Measurements from ENCODE around the gene RPL13A. TPM values are rescaled to one million over a fixed set of nuclear protein-coding genes. Genes with fewer than 3 reads are reported as not detected.
A peak's percentile ranks its signal among the peaks of the same experiment; 100 is the strongest.

Gene RPL13A
- total RNA-seq, 4 donors from 2014 or later, result 3,111 to 3,948 (median 3,333) TPM

- no peak for TF ChIP-seq POLR2A (IDR thresholded peaks at IDR 0.05)
- TF ChIP-seq EP300 (IDR thresholded peaks at IDR 0.05), result no peak
- TF ChIP-seq CTCF (IDR thresholded peaks at IDR 0.05), result no peak
- Histone ChIP-seq H3K9me3 (no peaks in the 10 kb centered on the region), H3K4me1 (peaks cover 0 to 13% (median under 1%) of the 10 kb centered on the region in 4 donors), H3K27ac (no peak overlapping the region), H3K4me3 (no peak overlapping the region), H3K36me3 (peaks cover 0 to 61% (median 0%) of the 10 kb centered on the region in 3 donors), H3K27me3 (no peaks in the 10 kb centered on the region)
- DNase-seq (ENCODE audit: low spot score in 2 of 2), result no peak
- 87% methylated on average over 5 of the region's 5 CpGs for WGBS, 2 donors
These were observed 51.2 kb downstream of the RPL13A start for GRCh38 chr19:49538643-49539042.

DNA sequence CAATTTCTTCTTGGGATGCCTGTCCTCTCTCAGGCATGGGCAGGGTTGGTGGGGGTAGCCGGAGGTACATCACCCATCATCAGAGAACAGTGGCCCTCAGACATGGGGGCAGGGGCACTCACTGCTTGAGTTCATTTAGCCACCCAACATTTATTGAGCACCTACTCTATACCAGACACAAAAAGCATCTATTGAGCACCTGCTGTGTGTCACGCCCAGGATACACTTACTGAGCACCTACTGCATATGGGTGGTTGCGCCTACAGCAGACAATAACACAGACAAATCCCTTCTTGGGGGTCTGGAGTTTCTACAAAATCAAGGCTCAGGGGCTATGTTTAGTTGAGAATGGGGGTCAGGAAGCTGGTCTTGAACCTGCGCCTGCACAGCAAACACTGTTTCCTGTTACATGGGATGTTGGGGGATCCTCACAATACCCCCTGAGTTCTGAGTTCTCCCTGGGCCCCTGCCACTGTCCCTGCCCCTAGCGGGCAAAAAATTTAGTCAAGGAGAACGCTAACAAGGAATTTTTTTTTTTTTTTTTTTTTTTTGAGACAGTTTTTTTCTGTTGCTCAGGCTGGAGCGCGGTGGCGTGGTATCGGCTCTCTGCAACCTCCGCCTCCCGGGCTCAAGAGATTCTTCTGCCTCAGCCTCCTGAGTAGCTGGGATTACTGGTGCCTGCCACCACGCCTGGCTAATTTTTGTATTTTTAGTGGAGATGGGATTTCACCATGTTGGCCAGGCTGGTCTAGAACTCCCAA is 52.0 kb downstream of the RPL13A start:
- H3K9me3 ChIP-seq, result no peaks in the 10 kb centered on the region
- H3K27ac ChIP-seq, result no peak overlapping the region
- no peaks in the 10 kb centered on the region for H3K27me3 ChIP-seq
- 92 to 94% methylated on average over 13 of the region's 13 CpGs for WGBS, 2 donors
- H3K4me1 ChIP-seq, result peaks cover 0 to 6% (median 0%) of the 10 kb centered on the region in 4 donors
- DNase-seq (ENCODE audit: low spot score in 2 of 2), result no peak
- TF ChIP-seq POLR2A (IDR thresholded peaks at IDR 0.05) (no peak), EP300 (IDR thresholded peaks at IDR 0.05) (no peak), CTCF (IDR thresholded peaks at IDR 0.05) (no peak)
- no peak overlapping the region for H3K4me3 ChIP-seq
- peaks cover 0 to 61% (median 0%) of the 10 kb centered on the region in 3 donors for H3K36me3 ChIP-seq

Small RNAs within 50 kb of the gene (small RNA-seq; reads per million reads assigned to genes)
- gene COX6CP7, result not detected
- gene MIR150, result 112 reads per million, percentile 96 among the genes with 10 or more reads in this experiment
- not detected for gene SNORD32A
- gene SNORD33, result not detected
- not detected for gene SNORD34
- gene SNORD35A, result not detected
- not detected for gene SNORD35B

Other genes starting within 250 kb of the RPL13A start
- 1 to 10 TPM; 2.6 to 4.6 (median 3.4) TPM for gene SLC6A16, start 162.4 kb upstream of the RPL13A start, total RNA-seq
- gene CD37, start 152.2 kb upstream of the RPL13A start, total RNA-seq, result 10 to 100 TPM in 3 of 4 donors, 1 to 10 TPM in 1; 9.8 to 18.6 (median 15.8) TPM
- 10 to 100 TPM; 17.8 to 39.0 (median 21.4) TPM for gene TEAD2, start 125.2 kb upstream of the RPL13A start, total RNA-seq
- gene DKKL1, start 123.7 kb upstream of the RPL13A start, total RNA-seq, result not detected
- not detected for gene KASH5, start 99.4 kb upstream of the RPL13A start, total RNA-seq
- gene PTH2, start 64.2 kb upstream of the RPL13A start, total RNA-seq, result not detected
- not detected for gene GFY, start 62.2 kb upstream of the RPL13A start, total RNA-seq
- gene SLC17A7, start 46.1 kb upstream of the RPL13A start, total RNA-seq, result 1 to 10 TPM; 2.4 to 7.1 (median 6.2) TPM
- gene PIH1D1, start 35.8 kb upstream of the RPL13A start, total RNA-seq, result 100 to 1,000 TPM in 3 of 4 donors, 10 to 100 TPM in 1; 85.0 to 128 (median 110) TPM
- gene ALDH16A1, start 34.4 kb upstream of the RPL13A start, total RNA-seq, result 10 to 100 TPM; 33.9 to 70.5 (median 63.5) TPM
- gene FLT3LG, start 13.4 kb upstream of the RPL13A start, total RNA-seq, result 10 to 100 TPM in 2 of 4 donors, 1 to 10 TPM in 2; 3.6 to 13.8 (median 8.4) TPM
- 1,000 to 10,000 TPM; 3,554 to 5,283 (median 4,154) TPM for gene RPS11, start 8.8 kb downstream of the RPL13A start, total RNA-seq
- gene FCGRT, start 25.1 kb downstream of the RPL13A start, total RNA-seq, result 100 to 1,000 TPM; 231 to 410 (median 298) TPM
- 100 to 1,000 TPM in 1 of 4 donors, 10 to 100 TPM in 3; 37.9 to 162 (median 49.9) TPM for gene RCN3, start 40.4 kb downstream of the RPL13A start, total RNA-seq
- 10 to 100 TPM; 43.0 to 83.1 (median 71.9) TPM for gene NOSIP, start 92.9 kb downstream of the RPL13A start, total RNA-seq
- gene PRRG2, start 93.7 kb downstream of the RPL13A start, total RNA-seq, result under 1 TPM in 3 of 4 donors, not detected in 1; 0.42 to 0.78 (median 0.44) TPM
- gene PRR12, start 103.6 kb downstream of the RPL13A start, total RNA-seq, result 10 to 100 TPM; 11.6 to 32.7 (median 18.1) TPM
- 100 to 1,000 TPM in 3 of 4 donors, 10 to 100 TPM in 1; 81.6 to 190 (median 162) TPM for gene RRAS, start 152.5 kb downstream of the RPL13A start, total RNA-seq
- 10 to 100 TPM; 20.1 to 53.7 (median 31.1) TPM for gene SCAF1, start 154.6 kb downstream of the RPL13A start, total RNA-seq
- 10 to 100 TPM; 41.4 to 85.2 (median 72.4) TPM for gene IRF3, start 178.2 kb downstream of the RPL13A start, total RNA-seq
- 1 to 10 TPM; 4.7 to 6.8 (median 5.8) TPM for gene BCL2L12, start 178.3 kb downstream of the RPL13A start, total RNA-seq
- 100 to 1,000 TPM; 106 to 147 (median 132) TPM for gene PRMT1, start 189.7 kb downstream of the RPL13A start, total RNA-seq
- 1 to 10 TPM in 2 of 4 donors, not detected in 2; 1.5 to 4.3 TPM for gene ADM5, start 202.0 kb downstream of the RPL13A start, total RNA-seq
- gene CPT1C, start 203.5 kb downstream of the RPL13A start, total RNA-seq, result 1 to 10 TPM in 3 of 4 donors, under 1 TPM in 1; 0.44 to 4.1 (median 2.2) TPM

Data from tibial nerve (tissue), 4 donors.